ENCODE data around the gene CLEC1B.
"Not testable (repeated sequence)": the region's sequence is repeated elsewhere in the genome, so short reads cannot be mapped to it uniquely, and the experiment has no call there.

Gene CLEC1B

GRCh38 chr12:9980126-9980525 lies 18.8 kb downstream of the CLEC1B start:
- ChIA-PET POLR2A (no interaction called here), CTCF (no interaction called here)
- no peak for DNase-seq (ENCODE audit: low read depth, low spot score)
- TF ChIP-seq CTCF (IDR thresholded peaks at IDR 0.05; ENCODE audit: insufficient read depth, low read length, missing control alignments), result no peak
- no peak overlapping the region for H3K4me3 ChIP-seq (ENCODE audit: low read depth, low read length)

- POLR2A ChIA-PET, result no interaction called here
- no peak for TF ChIP-seq CTCF (IDR thresholded peaks at IDR 0.05; ENCODE audit: insufficient read depth, low read length, missing control alignments)
- H3K4me3 ChIP-seq (ENCODE audit: low read depth, low read length), result no peak overlapping the region
- CTCF ChIA-PET, result interaction anchor here (1.3 kb wide), 1 partner anchor 228 kb away, joined by 4 read pairs; no protein-coding TSS in a partner anchor
- DNase-seq (ENCODE audit: low read depth, low spot score), result no peak
These were observed 21.0 kb downstream of the CLEC1B start for GRCh38 chr12:9977916-9978315.

- DNase-seq (ENCODE audit: low read depth, low spot score); CTCF ChIA-PET; POLR2A ChIA-PET; H3K4me3 ChIP-seq (ENCODE audit: low read depth, low read length): not testable (repeated sequence)
These were observed 22.3 kb downstream of the CLEC1B start for GRCh38 chr12:9976626-9977025.

GRCh38 chr12:9975614-9976013 lies 23.3 kb downstream of the CLEC1B start:
- ChIA-PET POLR2A (no interaction called here), CTCF (no interaction called here)
- no peak overlapping the region for H3K4me3 ChIP-seq (ENCODE audit: low read depth, low read length)
- no peak for TF ChIP-seq CTCF (IDR thresholded peaks at IDR 0.05; ENCODE audit: insufficient read depth, low read length, missing control alignments)
- DNase-seq (ENCODE audit: low read depth, low spot score), result no peak

DNA sequence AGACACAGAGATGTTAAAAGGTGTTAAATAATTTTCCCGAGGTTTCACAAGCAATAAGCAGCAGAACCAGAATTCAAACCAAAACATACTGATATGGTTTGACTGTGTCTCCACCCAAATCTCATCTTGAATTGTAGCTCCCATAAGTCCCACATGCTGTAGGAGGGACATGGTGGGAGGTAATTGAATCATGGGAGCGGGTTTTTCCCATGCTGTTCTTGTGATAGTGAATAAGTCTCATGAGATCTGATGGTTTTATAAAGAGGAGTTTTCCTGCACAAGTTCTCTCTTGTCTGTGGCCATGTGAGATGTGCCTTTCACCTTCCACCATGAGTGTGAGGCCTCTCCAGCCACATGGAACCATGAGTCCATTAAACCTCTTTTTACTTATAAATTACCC lies 24.2 kb downstream of the CLEC1B start:
- POLR2A ChIA-PET; CTCF ChIA-PET; H3K4me3 ChIP-seq (ENCODE audit: low read depth, low read length); DNase-seq (ENCODE audit: low read depth, low spot score): not testable (repeated sequence)

DNA sequence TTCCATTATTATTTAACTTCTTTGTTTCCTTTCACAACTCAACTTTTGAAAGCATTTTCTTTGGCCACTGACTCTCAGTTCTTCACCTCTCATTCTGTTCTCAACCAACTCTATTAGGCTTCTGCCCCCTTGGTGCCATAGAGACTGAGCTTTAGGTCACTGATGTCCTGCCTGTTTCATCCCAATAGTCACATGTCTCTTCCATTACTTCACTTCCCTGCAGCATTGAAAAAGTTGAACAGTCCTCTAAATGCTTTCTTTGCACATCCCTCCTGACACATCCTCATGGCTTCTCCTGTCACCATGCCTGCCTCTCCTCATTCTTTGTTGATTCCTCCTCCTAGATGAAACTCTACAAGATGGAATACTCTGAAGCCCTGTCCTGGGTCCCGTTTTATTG lies 25.0 kb downstream of the CLEC1B start:
- DNase-seq (ENCODE audit: low read depth, low spot score), result no peak
- no peak overlapping the region for H3K4me3 ChIP-seq (ENCODE audit: low read depth, low read length)
- ChIA-PET CTCF (no interaction called here), POLR2A (no interaction called here)
- TF ChIP-seq CTCF (IDR thresholded peaks at IDR 0.05; ENCODE audit: insufficient read depth, low read length, missing control alignments), result no peak

DNA sequence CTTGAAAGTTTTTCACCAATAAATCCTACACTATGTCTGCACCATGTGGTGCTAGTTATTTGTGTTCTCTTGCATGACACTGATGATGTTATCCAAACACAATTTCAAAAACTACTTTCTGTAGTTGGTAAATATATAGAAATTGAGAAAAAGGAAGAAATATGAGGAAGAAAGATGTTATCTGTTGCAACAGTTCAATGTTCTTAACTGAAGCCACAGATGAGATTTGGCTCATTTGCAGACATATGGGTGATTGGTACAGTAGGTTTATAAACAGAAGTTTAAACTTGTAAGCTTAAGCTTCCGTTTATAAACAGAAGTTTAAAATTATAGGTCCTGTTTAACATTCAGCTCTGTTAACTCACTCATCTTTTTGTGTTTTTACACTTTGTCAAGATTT lies 27.7 kb downstream of the CLEC1B start, which contains the start of gene CLEC12A:
Gene CLEC12A (plus strand): TSS at position 229 of the 400 bp plus-strand sequence. CDS start 188 bp downstream, outside the sequence.
- CTCF ChIA-PET, result no interaction called here
- no peak for DNase-seq (ENCODE audit: low read depth, low spot score)
- no peak for TF ChIP-seq CTCF (IDR thresholded peaks at IDR 0.05; ENCODE audit: insufficient read depth, low read length, missing control alignments)
- POLR2A ChIA-PET, result no interaction called here
- H3K4me3 ChIP-seq (ENCODE audit: low read depth, low read length), result no peak within 1 kb of the TSS
